Mesothelial cell of epicardium (in vitro differentiated cells): ENCODE measurements around the gene SEMA6A. TPM values are rescaled to one million over a fixed set of nuclear protein-coding genes. Genes with fewer than 3 reads are reported as not detected.

ENCODE experiments used
- DNase-seq, 2 experiments: peaks; one replicate each; pipeline ENCODE4 v3.0.0; 2021; ENCODE audit warnings: low spot score in 2 of 2; ENCODE audit not compliant: unreplicated experiment in 2 of 2
- H3K27ac Mint-ChIP-seq: 2 replicates; pipeline ENCODE4 v1.8.0; 2021; ENCODE audit warnings: mixed read lengths
- H3K27me3 Mint-ChIP-seq: 2 replicates; pipeline ENCODE4 v1.8.0; 2021; ENCODE audit warnings: low read depth, mixed read lengths
- H3K36me3 Mint-ChIP-seq: 2 replicates; pipeline ENCODE4 v1.8.0; 2021; ENCODE audit warnings: mixed read lengths
- H3K4me1 Mint-ChIP-seq: 2 replicates; pipeline ENCODE4 v1.8.0; 2021; ENCODE audit warnings: mixed read lengths
- H3K4me3 Mint-ChIP-seq: 2 replicates; pipeline ENCODE4 v1.8.0; 2021; ENCODE audit warnings: mild to moderate bottlenecking, moderate library complexity, mixed read lengths
- H3K9me3 Mint-ChIP-seq: 2 replicates; pipeline ENCODE4 v1.8.0; 2021; ENCODE audit warnings: mixed read lengths
- total RNA-seq: library from RNA; stranded (reverse); gene quantifications from 3 replicates; pipeline ENCODE4 v1.2.1, GENCODE V29; 2021
- TF ChIP-seq, protein P1 (sequence below): fragments of 200-600 bp; sonication (generic); IDR thresholded peaks from one replicate; pipeline ENCODE4 v1.5.0; 2021; ENCODE audit warnings: antibody characterized with exemption; ENCODE audit not compliant: unreplicated experiment

SEMA6A gene
- total RNA-seq, 1 donor from 2014 or later = 129 TPM

DNA sequence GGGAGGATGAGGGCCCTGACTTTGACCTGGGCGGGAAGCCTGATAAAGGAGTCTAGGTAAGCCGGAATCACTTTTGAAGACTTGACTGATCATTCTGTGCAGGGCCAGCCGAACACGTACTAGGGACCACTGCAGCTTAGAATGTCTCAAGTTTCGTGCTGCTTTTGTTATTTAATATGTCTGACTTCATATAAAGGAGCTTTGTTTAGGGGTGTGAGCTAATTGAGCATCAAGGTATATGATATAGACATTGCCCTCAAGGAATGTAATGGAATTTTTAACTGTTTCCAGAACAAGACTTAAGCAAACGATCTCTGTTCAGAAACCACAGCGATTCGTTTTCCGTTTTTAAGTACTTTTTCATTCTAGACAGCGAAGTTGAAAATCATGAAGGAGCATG is 173.0 kb downstream of the SEMA6A start:
- Mint-ChIP-seq H3K4me3 (no peak overlapping the region), H3K36me3 (no peaks in the 10 kb centered on the region), H3K27me3 (no peaks in the 10 kb centered on the region), H3K27ac (no peak overlapping the region), H3K4me1 (peaks cover 17% of the 10 kb centered on the region), H3K9me3 (no peaks in the 10 kb centered on the region)
- no peak for DNase-seq
- TF ChIP-seq, protein P1, sequence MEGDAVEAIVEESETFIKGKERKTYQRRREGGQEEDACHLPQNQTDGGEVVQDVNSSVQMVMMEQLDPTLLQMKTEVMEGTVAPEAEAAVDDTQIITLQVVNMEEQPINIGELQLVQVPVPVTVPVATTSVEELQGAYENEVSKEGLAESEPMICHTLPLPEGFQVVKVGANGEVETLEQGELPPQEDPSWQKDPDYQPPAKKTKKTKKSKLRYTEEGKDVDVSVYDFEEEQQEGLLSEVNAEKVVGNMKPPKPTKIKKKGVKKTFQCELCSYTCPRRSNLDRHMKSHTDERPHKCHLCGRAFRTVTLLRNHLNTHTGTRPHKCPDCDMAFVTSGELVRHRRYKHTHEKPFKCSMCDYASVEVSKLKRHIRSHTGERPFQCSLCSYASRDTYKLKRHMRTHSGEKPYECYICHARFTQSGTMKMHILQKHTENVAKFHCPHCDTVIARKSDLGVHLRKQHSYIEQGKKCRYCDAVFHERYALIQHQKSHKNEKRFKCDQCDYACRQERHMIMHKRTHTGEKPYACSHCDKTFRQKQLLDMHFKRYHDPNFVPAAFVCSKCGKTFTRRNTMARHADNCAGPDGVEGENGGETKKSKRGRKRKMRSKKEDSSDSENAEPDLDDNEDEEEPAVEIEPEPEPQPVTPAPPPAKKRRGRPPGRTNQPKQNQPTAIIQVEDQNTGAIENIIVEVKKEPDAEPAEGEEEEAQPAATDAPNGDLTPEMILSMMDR = no peak

DNA sequence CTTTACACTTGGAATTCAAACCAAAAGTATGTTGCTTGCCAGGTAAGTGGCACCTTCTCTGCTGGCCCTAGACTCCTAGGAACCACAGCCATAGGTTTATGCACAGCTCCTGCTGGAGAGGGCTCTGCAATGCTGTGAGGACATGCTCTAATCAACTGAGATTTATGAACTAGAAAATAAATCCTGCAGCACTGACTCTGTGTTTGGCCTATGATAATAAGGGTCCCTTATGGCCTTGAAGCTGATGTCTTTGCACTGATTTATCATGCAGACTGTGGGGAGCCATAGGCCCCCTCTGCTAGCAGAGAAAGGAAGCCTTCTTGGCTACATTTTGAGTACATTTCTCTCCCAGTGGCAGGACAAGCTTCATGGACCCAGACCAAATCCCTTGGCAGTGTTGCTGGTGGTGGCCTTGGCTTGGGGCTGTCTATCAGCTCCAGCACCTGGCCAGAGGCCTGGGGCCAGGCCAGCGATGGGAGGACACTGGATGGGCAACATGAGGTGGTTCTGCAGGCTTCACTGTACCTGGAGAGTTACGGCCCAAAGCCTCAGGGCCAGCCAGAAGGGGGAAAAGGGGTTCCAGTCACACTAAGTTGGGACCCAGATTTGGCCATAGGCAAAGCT is 178.0 kb downstream of the SEMA6A start:
- DNase-seq = no peak
- H3K27ac Mint-ChIP-seq = no peak overlapping the region
- no peaks in the 10 kb centered on the region for H3K27me3 Mint-ChIP-seq
- no peak overlapping the region for H3K4me3 Mint-ChIP-seq
- TF ChIP-seq, protein P1 = no peak
- no peaks in the 10 kb centered on the region for H3K36me3 Mint-ChIP-seq
- H3K9me3 Mint-ChIP-seq = peaks cover 6% of the 10 kb centered on the region
- peaks cover 36% of the 10 kb centered on the region for H3K4me1 Mint-ChIP-seq

DNA sequence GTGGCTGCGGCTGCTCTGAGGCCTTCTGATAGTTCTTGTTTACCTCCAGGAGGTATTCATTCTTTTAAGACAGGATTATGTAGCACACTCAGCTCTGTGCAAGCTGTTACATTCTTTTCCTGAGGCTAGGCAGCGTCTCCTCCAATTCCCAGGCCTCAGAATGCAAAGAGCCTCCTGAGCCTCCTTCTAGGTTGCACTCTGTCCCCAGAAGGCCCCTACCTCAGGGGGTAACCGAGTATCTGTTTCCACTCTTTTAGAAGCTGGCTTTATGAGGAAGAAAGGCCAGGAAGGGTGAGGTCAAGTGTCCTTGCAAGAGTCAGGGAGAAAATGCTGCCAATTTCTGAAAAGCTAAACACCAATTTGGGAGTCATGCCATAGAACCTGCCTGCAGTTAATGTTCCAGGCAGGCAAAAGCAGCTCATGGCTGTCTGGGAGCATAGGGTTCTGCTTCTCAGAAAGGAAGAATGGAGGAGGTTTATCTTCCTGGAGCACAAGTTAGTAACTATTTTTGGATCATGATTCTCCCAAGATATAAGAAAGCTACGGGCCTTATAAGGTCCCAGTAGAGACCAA is 178.9 kb downstream of the SEMA6A start:
- Mint-ChIP-seq H3K27ac (peak overlapping the region; percentile 80), H3K36me3 (no peaks in the 10 kb centered on the region), H3K4me1 (peaks cover 33% of the 10 kb centered on the region), H3K27me3 (no peaks in the 10 kb centered on the region), H3K9me3 (peaks cover 6% of the 10 kb centered on the region), H3K4me3 (no peak overlapping the region)
- TF ChIP-seq, protein P1 = no peak
- no peak for DNase-seq

DNA sequence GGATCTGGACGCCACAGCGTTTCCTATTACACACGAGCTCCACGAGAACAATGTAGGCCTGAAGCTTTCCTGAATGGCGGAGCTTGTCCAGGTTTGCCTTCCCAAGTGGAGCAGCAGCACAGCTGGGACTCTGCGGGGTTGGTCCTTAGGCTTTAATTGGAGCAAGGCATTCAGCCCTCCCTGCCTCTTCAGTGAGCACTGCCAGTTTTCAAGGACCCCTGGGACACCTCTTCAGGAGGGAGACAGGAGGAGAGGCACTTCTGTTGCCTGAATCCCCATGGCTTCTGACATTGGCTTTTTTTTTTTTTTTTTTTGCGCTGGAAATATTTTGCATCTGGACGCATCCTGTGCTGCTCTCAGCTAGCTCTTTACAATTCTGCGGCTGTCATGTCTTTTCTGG is 179.4 kb downstream of the SEMA6A start:
- DNase-seq = no peak
- Mint-ChIP-seq H3K36me3 (no peaks in the 10 kb centered on the region), H3K4me3 (no peak overlapping the region), H3K9me3 (peaks cover 6% of the 10 kb centered on the region), H3K27ac (peak overlapping the region; percentile 80), H3K4me1 (peaks cover 31% of the 10 kb centered on the region), H3K27me3 (no peaks in the 10 kb centered on the region)
- TF ChIP-seq, protein P1 = no peak

DNA sequence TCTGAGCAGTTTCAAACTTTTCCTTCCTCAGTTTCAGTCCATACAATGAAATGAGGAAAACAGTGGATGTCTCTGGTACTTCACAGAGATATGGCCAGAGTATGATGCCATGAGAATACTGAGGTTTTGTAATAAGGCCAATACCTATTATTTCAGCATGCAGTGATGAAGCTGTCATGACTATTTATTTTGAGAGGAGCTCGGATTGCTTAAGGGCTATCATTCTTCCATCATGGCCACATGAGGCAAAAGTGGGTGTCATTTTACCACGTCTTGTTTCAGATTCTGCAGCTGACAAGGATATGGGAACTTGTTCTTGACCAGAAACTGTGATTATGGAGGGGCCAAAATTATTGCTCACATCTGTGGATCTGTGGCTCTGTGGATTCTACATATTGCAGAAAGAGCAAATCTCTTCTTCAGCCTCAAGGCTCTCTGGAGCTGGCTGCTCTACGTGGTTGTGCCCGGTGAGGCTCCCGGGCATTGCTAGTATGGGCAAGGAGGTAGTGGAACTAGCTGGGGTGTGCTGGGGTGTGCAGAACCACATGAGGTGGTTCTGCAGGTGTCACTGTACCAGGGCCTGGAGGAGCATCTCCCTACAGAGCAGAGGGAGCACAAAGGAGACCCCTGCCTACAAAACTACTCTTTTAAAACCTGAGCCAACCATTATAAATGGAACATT is 180.3 kb downstream of the SEMA6A start:
- TF ChIP-seq, protein P1 = no peak
- DNase-seq = no peak
- Mint-ChIP-seq H3K9me3 (peaks cover 6% of the 10 kb centered on the region), H3K4me1 (peaks cover 26% of the 10 kb centered on the region), H3K4me3 (no peak overlapping the region), H3K36me3 (no peaks in the 10 kb centered on the region), H3K27me3 (no peaks in the 10 kb centered on the region), H3K27ac (no peak overlapping the region)
